GM19351 (cell line): ENCODE data around the gene CMSS1.

ENCODE experiments used
- ATAC-seq: cut with Tn5 transposase; IDR thresholded peaks from one replicate; pipeline ENCODE4 v1.9.1; 2021; ENCODE audit warnings: mild to moderate bottlenecking, moderate library complexity; ENCODE audit not compliant: unreplicated experiment

Gene CMSS1

GRCh38 chr3:99978221-99978620 lies 160.6 kb downstream of the CMSS1 start:
- no peak for ATAC-seq

DNA sequence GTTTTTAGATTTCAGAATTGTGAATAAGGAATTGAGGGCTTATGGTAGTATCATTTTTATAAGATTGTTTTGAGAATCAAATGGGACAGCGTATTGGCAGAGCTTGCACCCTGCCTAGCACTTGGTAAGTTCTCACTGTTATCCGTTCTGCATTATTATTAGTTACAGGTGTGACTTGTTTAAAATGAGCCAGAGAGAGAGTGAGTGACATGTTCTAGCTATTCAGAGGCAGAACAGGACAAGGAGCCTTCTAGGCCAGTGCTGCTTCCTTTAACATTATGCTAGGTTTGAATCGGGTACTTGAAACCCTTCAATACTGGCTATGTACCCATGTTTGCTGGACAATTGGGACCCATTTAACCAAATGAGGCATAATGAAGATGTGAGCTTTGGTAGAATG lies 162.9 kb downstream of the CMSS1 start:
- no peak for ATAC-seq

- ATAC-seq = no peak
Observed at GRCh38 chr3:99981138-99981537, 163.5 kb downstream of the CMSS1 start.

DNA sequence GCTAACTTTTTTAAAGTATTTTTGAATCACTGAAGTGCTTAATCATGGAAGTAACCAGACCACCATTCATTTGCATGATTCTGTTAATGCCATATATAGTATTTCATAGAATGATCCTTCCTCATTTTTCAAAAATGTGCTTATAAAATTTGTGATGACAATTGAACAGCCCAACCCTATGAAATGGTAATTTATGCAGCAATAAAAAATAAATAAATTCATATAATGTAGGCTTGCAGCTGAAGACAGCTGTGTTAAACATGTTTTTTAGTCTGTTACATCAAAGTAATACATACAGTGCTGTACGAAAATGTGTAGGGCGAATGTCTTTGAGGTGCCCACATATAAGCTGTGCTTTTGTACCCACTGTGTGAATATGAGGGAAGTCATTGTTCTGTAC lies 165.0 kb downstream of the CMSS1 start:
- no peak for ATAC-seq

- no peak for ATAC-seq
Observed at GRCh38 chr3:99984139-99984538, 166.5 kb downstream of the CMSS1 start.

- no peak for ATAC-seq
Observed at GRCh38 chr3:99984668-99985067, 167.0 kb downstream of the CMSS1 start.

DNA sequence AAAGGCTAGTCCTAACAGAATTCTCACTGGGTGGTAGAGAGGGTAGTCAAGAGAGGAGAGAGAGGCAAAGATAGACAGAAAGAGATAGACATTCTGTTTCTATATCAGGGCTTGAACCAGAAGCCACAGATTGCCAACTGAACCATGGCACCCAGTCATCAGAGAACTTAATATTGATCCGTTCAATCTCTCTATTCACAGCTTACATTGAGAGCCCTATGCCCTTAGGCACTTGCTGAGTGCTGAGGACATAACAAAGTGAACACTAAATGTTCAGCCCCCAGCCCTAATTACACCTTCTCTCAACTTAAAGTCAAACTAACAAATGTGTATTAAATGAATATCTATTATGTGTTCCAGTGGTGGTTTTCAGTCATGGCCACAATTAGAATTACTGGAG lies 172.5 kb downstream of the CMSS1 start:
- ATAC-seq = no peak

GRCh38 chr3:99997293-99997692 lies 179.6 kb downstream of the CMSS1 start:
- no peak for ATAC-seq

DNA sequence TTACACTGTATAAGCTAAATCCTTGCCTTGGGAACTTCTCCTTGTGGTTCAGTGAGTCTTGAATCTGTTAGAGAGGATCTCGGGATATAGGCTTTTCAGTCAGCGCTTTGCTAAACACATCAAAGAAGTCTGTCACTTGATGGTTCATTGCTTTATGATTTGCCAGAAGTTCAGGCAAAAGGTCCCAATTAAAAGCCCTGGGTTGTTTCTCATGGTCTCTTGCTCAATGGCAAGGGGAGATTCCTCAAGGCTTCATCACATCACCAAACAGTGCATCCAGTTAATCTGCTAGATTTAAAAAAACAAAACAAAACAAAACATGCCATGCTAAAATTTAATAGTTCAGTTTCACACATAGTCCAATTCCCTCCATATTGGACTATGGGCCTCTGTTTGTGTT lies 181.9 kb downstream of the CMSS1 start:
- ATAC-seq = no peak

DNA sequence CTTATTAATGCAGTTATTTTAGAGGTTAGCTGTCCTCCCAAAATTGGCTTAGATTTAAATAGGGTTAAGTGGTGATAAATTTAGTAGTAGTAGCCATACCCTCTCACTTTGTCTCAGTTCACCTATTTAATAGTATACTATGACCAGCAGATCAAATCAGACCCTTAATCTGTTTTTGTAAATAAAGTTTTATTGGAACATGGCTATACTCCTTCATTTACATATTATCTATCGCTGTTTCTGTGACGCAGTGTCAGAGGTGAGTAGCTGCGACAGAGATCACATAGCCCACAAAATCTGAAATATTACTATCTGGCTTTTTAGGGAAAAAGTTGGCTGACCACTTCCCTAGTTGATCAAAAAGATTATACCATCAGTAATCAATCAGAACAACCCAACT lies 183.4 kb downstream of the CMSS1 start:
- ATAC-seq = no peak

DNA sequence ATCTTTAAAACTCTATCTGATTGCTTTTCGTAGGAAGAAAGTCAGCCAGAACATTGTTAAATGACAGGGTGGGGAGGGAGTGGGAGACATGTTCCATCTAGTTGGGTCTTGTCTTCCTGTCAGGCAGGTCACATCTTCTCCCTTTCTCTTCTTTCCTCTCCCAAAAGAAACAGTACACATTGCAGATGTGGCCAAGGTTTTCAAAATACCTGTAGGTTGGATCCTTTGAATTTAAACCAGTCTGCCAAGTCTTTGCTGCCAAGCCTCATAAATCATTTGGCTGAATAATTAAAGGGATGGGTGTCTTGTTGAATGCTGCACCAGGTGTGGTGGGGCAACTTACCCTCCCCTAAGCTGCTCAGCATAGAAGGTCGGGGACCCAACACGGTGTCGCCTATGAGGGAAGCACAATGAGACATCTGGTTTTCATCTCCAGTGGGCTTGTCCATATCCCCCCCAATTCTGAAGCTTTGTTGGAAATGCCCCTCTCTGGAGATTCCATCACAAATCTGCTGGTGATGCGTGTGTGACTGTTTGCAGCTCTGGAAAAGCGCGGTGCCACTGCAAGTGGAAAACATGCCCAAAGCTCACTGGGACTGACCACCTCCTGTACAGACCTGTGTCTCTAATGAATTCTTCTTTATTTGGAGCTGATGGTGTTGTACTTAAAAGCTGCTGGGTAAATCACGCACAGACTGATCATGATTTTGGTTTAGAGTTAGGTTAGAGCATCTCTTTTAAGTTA lies 184.0 kb downstream of the CMSS1 start:
- ATAC-seq = no peak

- no peak for ATAC-seq
Observed at GRCh38 chr3:100002599-100003350, 185.1 kb downstream of the CMSS1 start.

GRCh38 chr3:100003609-100004503 lies 186.2 kb downstream of the CMSS1 start:
- ATAC-seq = no peak

GRCh38 chr3:100004931-100005330 lies 187.3 kb downstream of the CMSS1 start:
- ATAC-seq = no peak

DNA sequence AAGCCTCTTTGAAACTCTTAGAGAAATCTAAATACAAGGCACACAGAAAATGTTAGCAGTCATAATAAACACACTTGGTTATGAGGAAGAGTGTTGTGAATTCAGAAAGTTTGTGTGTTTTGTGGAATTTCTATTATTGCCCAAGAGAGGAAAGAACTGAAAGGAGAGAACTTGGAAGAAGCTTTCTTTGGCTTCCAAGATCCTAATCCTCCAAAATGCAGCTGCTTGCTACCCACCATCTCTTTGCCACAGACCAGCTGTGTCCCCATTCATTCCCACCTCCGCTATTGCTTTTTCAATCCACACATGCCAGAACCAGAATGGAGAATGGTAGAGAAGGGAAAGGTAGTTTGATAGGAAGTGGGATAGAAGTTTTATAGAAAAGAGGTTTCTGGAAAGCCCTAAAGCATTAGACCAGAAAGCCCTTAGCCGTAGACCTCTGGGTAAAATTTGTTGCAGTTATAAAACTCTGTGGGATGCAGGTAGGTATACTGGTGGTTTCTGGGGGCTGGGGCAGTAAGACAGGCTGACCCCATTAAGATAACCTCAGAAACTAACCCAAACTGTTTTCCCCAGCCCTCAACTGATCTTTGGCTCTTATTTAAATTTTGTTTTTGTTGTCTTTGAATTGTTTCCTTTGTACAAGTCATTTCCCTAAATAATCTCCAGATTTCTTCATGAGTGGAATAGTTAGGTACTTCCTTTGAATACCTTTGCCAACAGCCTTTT lies 188.2 kb downstream of the CMSS1 start:
- no peak for ATAC-seq

DNA sequence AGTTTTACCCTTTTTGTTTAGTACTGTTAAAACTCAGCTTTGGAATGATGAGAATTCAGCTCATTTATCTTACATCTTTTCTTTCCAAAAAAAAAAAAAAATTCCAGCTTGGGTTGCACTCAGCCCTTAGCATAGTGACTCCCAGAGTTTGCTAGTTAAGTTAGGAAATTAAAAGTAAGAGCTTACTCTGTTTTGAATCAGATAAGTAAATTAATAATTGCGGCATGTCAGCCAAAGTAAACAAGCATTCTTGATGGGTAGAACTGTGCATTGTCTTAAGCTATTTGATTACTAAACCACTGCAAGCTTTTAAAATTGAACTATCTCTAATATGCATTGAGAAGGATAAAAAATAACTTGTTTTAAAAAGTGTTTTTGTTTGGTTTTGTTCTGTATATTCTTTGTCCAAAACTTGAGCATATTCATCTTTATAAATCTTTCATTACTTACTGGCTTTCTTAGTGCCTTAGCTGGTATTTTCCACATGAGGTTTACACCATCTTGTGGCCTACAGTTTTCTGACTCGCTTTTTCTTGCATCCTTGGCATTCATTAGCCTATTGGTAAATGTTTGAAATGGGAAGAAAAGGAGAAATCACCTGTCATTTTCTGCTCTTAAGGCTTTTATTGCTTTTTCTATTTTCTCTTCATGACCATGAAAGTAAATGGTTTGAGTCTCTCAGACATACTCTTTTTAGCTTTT lies 189.1 kb downstream of the CMSS1 start:
- ATAC-seq = no peak

GRCh38 chr3:100007313-100007712 lies 189.7 kb downstream of the CMSS1 start:
- no peak for ATAC-seq

DNA sequence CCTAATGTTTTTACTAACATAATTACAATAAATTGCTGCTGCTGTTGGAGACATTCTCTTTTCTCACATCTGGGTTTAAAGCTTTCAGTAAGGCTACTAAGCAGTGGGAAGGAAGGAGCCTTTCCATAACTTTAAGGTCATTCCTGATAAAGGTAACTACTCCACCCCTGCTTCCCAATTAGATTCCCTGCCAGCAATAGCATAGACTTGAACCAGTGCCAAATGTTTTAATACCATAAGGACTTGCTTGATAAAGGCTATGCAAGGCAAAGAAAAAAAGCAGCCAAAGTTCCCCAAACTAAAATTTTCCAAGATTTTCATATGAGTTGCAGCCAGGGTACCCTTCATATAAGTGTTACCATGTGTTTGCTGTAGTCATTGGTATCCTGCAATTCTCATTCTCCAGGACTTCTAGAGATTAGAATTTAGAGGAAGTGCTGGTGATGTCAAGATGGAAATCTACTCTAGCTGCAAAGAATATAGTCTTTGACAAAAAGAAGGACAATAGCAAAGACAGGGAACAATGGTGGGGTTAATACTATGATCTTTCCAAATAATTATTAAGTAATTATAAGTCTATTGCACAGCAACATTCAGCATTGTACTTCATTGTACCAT lies 190.5 kb downstream of the CMSS1 start:
- ATAC-seq = no peak

GRCh38 chr3:100009276-100010086 lies 191.8 kb downstream of the CMSS1 start:
- ATAC-seq = no peak
